HepG2 (cell line): Measurements from ENCODE around the gene MTSS2. TPM values are rescaled to one million over a fixed set of nuclear protein-coding genes. Genes with fewer than 3 reads are reported as not detected.
A peak's percentile ranks its signal among the peaks of the same experiment; 100 is the strongest.

Source experiments
- BRF2 ChIP-seq: sonication (generic); formaldehyde crosslinking; IDR thresholded peaks from 2 replicates; pipeline ENCODE4 v1.8.1; 2022; ENCODE audit warnings: mild to moderate bottlenecking, missing genetic modification reagents
- DBP ChIP-seq: sonication (generic); formaldehyde crosslinking; IDR thresholded peaks from 2 replicates; pipeline ENCODE4 v1.4.0; 2020; ENCODE audit warnings: missing genetic modification reagents; ENCODE audit errors: not compliant biosample characterization
- HDAC6 ChIP-seq: fragments of 200-600 bp; sonication (generic); IDR thresholded peaks from 2 replicates; pipeline ENCODE4 v1.7.0; 2017; ENCODE audit warnings: mild to moderate bottlenecking, antibody characterized with exemption, low read length, low read depth
- ZBTB1 ChIP-seq: sonication (generic); formaldehyde crosslinking; IDR thresholded peaks from 2 replicates; pipeline ENCODE4 v1.4.0; 2020; ENCODE audit warnings: missing genetic modification reagents, borderline replicate concordance
- ZBTB4 ChIP-seq: sonication (generic); formaldehyde crosslinking; IDR thresholded peaks from 2 replicates; pipeline ENCODE4 v1.4.0; 2020; ENCODE audit warnings: missing genetic modification reagents, mild to moderate bottlenecking, borderline replicate concordance
- ZFP36L2 ChIP-seq: sonication (generic); formaldehyde crosslinking; IDR thresholded peaks from 2 replicates; pipeline ENCODE4 v1.4.0; 2020; ENCODE audit warnings: missing genetic modification reagents
- ZNF891 ChIP-seq: sonication (generic); formaldehyde crosslinking; IDR thresholded peaks from 2 replicates; pipeline ENCODE4 v1.5.0; 2020; ENCODE audit warnings: mild to moderate bottlenecking, missing genetic modification reagents
- polyA plus RNA-seq, 8 experiments: library from polyadenylated mRNA; depleted of rRNA in 3 of 8; stranded (reverse) in 7 of 8; unstranded in 1 of 8; fragments of >200 nt; fragmentation: Illumina TruSeq in 4 of 8; extraction: Trizol in 4 of 8; gene quantifications; 2 replicates each; pipeline versions ENCODE4 v1.2.1 to v1.2.3, GENCODE V29; 2011 to 2016; ENCODE audit warnings: low read depth in 4 of 8, missing spikeins in 1 of 8, mixed read lengths in 1 of 8; ENCODE audit not compliant: insufficient read depth in 1 of 8
- total RNA-seq, 5 experiments: library from RNA; depleted of rRNA; stranded (reverse); fragments of >200 nt; fragmentation: Illumina TruSeq; extraction: Trizol; gene quantifications; 2 replicates each; pipeline ENCODE4 v1.2.3, GENCODE V29; 2016; ENCODE audit warnings: low read depth in 1 of 5
- TF ChIP-seq, protein P1 (sequence below): sonication (generic); formaldehyde crosslinking; IDR thresholded peaks from 2 replicates; pipeline ENCODE4 v1.9.0; 2021; ENCODE audit warnings: missing genetic modification reagents, borderline replicate concordance
- TF ChIP-seq, protein P2 (sequence below): sonication (generic); formaldehyde crosslinking; conservative IDR thresholded peaks from 2 replicates; pipeline ENCODE4 v1.8.0; 2022; ENCODE audit warnings: missing genetic modification reagents
- TF ChIP-seq, protein P3 (sequence below): sonication (generic); formaldehyde crosslinking; IDR thresholded peaks from 2 replicates; pipeline ENCODE4 v1.4.0; 2020; ENCODE audit warnings: missing genetic modification reagents

Gene MTSS2
- total and polyA plus RNA-seq, 2 of the 13 experiments (the other 11 are each of a cell fraction or from before 2014, with no cell fraction given), result 132 to 242 TPM

DNA sequence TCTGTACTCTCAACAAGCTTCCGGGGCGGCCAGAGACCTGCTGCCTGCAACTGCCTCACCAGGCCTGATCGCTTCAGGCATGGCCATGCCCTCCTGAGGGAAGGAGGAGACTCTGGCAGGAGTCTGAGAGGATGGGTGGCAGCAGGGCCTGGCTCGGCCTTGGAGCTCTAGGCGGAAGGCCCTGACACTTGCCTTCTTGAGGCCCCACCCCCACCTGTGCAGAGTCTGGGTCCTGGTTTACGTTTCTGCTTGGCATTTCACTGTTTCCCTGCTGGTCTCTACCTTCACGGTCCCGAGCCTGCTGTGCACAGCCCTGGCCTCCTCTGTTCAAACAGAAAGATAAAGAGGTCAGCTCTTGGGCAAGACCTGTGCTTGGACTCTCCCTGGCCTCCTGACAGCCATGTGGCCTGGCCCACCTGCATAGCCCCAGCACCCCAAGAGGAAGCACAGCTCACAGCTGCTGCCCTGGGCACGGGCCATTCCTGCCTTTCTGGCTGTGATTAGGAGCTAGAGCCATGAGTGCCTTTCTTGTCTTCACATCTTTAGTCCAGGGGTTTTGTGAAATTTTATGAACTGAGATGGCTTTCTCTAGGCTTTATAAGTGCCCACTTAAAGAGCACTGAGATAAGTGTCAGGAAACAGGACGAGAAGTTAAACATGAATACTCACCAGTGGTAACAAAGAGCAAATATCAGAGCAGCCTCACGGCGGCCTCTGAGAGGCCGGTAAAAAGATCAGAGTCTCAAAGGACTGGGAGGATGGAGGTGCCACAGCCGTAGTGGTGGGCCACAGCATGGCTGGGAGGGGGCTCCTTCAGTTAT lies 25.6 kb upstream of the MTSS2 start (continued):
- TF ChIP-seq, protein P1, sequence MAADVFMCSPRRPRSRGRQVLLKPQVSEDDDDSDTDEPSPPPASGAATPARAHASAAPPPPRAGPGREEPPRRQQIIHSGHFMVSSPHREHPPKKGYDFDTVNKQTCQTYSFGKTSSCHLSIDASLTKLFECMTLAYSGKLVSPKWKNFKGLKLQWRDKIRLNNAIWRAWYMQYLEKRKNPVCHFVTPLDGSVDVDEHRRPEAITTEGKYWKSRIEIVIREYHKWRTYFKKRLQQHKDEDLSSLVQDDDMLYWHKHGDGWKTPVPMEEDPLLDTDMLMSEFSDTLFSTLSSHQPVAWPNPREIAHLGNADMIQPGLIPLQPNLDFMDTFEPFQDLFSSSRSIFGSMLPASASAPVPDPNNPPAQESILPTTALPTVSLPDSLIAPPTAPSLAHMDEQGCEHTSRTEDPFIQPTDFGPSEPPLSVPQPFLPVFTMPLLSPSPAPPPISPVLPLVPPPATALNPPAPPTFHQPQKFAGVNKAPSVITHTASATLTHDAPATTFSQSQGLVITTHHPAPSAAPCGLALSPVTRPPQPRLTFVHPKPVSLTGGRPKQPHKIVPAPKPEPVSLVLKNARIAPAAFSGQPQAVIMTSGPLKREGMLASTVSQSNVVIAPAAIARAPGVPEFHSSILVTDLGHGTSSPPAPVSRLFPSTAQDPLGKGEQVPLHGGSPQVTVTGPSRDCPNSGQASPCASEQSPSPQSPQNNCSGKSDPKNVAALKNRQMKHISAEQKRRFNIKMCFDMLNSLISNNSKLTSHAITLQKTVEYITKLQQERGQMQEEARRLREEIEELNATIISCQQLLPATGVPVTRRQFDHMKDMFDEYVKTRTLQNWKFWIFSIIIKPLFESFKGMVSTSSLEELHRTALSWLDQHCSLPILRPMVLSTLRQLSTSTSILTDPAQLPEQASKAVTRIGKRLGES (CRISPR knock-in tag), result peak; percentile 49
- TF ChIP-seq ZBTB4 (CRISPR knock-in tag) (peak; percentile 61; the same call in 1 of the 2 replicates), ZNF891 (CRISPR knock-in tag) (peak; percentile 96), BRF2 (0 out of 2 replicates have a peak, but pooled peaks have one; percentile 52), ZBTB1 (CRISPR knock-in tag) (no peak), HDAC6 (no peak), ZFP36L2 (CRISPR knock-in tag) (no peak), DBP (CRISPR knock-in tag) (no peak)
- TF ChIP-seq, protein P2, sequence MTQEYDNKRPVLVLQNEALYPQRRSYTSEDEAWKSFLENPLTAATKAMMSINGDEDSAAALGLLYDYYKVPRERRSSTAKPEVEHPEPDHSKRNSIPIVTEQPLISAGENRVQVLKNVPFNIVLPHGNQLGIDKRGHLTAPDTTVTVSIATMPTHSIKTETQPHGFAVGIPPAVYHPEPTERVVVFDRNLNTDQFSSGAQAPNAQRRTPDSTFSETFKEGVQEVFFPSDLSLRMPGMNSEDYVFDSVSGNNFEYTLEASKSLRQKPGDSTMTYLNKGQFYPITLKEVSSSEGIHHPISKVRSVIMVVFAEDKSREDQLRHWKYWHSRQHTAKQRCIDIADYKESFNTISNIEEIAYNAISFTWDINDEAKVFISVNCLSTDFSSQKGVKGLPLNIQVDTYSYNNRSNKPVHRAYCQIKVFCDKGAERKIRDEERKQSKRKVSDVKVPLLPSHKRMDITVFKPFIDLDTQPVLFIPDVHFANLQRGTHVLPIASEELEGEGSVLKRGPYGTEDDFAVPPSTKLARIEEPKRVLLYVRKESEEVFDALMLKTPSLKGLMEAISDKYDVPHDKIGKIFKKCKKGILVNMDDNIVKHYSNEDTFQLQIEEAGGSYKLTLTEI (CRISPR knock-in tag), result no peak
- TF ChIP-seq, protein P3, sequence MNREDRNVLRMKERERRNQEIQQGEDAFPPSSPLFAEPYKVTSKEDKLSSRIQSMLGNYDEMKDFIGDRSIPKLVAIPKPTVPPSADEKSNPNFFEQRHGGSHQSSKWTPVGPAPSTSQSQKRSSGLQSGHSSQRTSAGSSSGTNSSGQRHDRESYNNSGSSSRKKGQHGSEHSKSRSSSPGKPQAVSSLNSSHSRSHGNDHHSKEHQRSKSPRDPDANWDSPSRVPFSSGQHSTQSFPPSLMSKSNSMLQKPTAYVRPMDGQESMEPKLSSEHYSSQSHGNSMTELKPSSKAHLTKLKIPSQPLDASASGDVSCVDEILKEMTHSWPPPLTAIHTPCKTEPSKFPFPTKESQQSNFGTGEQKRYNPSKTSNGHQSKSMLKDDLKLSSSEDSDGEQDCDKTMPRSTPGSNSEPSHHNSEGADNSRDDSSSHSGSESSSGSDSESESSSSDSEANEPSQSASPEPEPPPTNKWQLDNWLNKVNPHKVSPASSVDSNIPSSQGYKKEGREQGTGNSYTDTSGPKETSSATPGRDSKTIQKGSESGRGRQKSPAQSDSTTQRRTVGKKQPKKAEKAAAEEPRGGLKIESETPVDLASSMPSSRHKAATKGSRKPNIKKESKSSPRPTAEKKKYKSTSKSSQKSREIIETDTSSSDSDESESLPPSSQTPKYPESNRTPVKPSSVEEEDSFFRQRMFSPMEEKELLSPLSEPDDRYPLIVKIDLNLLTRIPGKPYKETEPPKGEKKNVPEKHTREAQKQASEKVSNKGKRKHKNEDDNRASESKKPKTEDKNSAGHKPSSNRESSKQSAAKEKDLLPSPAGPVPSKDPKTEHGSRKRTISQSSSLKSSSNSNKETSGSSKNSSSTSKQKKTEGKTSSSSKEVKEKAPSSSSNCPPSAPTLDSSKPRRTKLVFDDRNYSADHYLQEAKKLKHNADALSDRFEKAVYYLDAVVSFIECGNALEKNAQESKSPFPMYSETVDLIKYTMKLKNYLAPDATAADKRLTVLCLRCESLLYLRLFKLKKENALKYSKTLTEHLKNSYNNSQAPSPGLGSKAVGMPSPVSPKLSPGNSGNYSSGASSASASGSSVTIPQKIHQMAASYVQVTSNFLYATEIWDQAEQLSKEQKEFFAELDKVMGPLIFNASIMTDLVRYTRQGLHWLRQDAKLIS (CRISPR knock-in tag), result no peak
